H1 (cell line): Measurements from ENCODE around the gene MAGI1. TPM values are rescaled to one million over a fixed set of nuclear protein-coding genes. Genes with fewer than 3 reads are reported as not detected.
"Not testable (repeated sequence)": the region's sequence is repeated elsewhere in the genome, so short reads cannot be mapped to it uniquely, and the experiment has no call there.

ENCODE experiments used
- CTCF ChIA-PET: fragments of 300-600 bp; sonication (Branson Sonifier 250); formaldehyde crosslinking; loops from one replicate; lab custom pipeline; 2021; ENCODE audit not compliant: partially characterized antibody; lab: Charles Lee
- POLR2A ChIA-PET: fragments of 300-600 bp; sonication (Branson Sonifier 250); formaldehyde crosslinking; loops from one replicate; lab custom pipeline; 2021; ENCODE audit warnings: inconsistent platforms; ENCODE audit not compliant: partially characterized antibody; lab: Charles Lee
- DNase-seq, 2 experiments: peaks; one replicate each; pipeline versions ENCODE4 v3.0.0 to v3.0.0-alpha.2; 2010 to 2022; ENCODE audit warnings: low spot score in 2 of 2, low read depth in 1 of 2, mixed read lengths in 1 of 2
- FAIRE-seq: peaks from 2 replicates; lab custom pipeline; 2011; peaks lifted over from hg19 to GRCh38; lab: Jason Lieb, UNC
- H2AFZ ChIP-seq: 2 replicates; pipeline ENCODE4 v1.8.1; 2012; ENCODE audit warnings: low read length, inconsistent platforms
- H2AK5ac ChIP-seq: 2 replicates; pipeline ENCODE4 v1.6.1; 2013; ENCODE audit warnings: low read depth, low read length
- H2BK120ac ChIP-seq: replicated peaks from 2 replicates; pipeline ENCODE3; 2013; ENCODE audit warnings: low read depth, low read length, inconsistent platforms
- H2BK12ac ChIP-seq: 2 replicates; pipeline ENCODE4 v1.6.1; 2013; ENCODE audit warnings: low read depth, low read length
- H2BK15ac ChIP-seq: 2 replicates; pipeline ENCODE4 v1.6.1; 2013; ENCODE audit warnings: low read length
- H2BK20ac ChIP-seq: 2 replicates; pipeline ENCODE4 v1.6.1; 2013; ENCODE audit warnings: low read length
- H2BK5ac ChIP-seq: 2 replicates; pipeline ENCODE4 v1.6.1; 2013; ENCODE audit warnings: low read depth, low read length
- H3K14ac ChIP-seq: 2 replicates; pipeline ENCODE4 v1.6.1; 2013; ENCODE audit warnings: inconsistent platforms; ENCODE audit not compliant: insufficient read length
- H3K18ac ChIP-seq: 2 replicates; pipeline ENCODE4 v1.6.1; 2013; ENCODE audit warnings: low read length; ENCODE audit errors: extremely low read depth
- H3K23ac ChIP-seq: 2 replicates; pipeline ENCODE4 v1.6.1; 2013; ENCODE audit warnings: inconsistent platforms; ENCODE audit not compliant: insufficient read length
- H3K23me2 ChIP-seq: 2 replicates; pipeline ENCODE4 v1.6.1; 2013; ENCODE audit warnings: low read depth, low read length
- H3K27ac ChIP-seq: 2 replicates; pipeline ENCODE4 v1.6.1; 2011; ENCODE audit warnings: low read depth, low read length, inconsistent platforms
- H3K27me3 ChIP-seq, 4 experiments: replicated peaks in 1 of 4; 1 replicate in 1 of 4; 2 replicates in 3 of 4; pipeline versions ENCODE4 v1.6.1 to v1.8.1; 2011 to 2013; ENCODE audit warnings: low read length in 3 of 4, mild to moderate bottlenecking in 3 of 4, inconsistent platforms in 2 of 4, mixed read lengths in 2 of 4, moderate library complexity in 1 of 4; ENCODE audit not compliant: control insufficient read depth in 3 of 4, insufficient read depth in 3 of 4; ENCODE audit errors: extremely low read depth in 1 of 4
- H3K36me3 ChIP-seq, 4 experiments: 2 replicates each; pipeline versions ENCODE4 v1.6.1 to v1.8.1; 2011 to 2013; ENCODE audit warnings: mild to moderate bottlenecking in 4 of 4, low read length in 3 of 4, moderate library complexity in 2 of 4, control low read depth in 1 of 4, inconsistent platforms in 1 of 4; ENCODE audit not compliant: insufficient read depth in 4 of 4, control insufficient read depth in 2 of 4
- H3K4ac ChIP-seq: replicated peaks from 2 replicates; pipeline ENCODE3; 2013; ENCODE audit warnings: low read length, low read depth, mixed read lengths, inconsistent platforms; ENCODE audit not compliant: insufficient read length
- H3K4me1 ChIP-seq, 4 experiments: replicated peaks in 1 of 4; 1 replicate in 1 of 4; 2 replicates in 3 of 4; pipeline versions ENCODE4 v1.6.1 to v1.8.1; 2011 to 2013; ENCODE audit warnings: low read length in 3 of 4, inconsistent platforms in 2 of 4, mixed read lengths in 1 of 4; ENCODE audit not compliant: insufficient read depth in 4 of 4, control insufficient read depth in 3 of 4
- H3K4me2 ChIP-seq, 2 experiments: 2 replicates each; pipeline versions ENCODE4 v1.6.1 to v1.8.1; 2011 to 2013; ENCODE audit warnings: low read depth in 2 of 2, low read length in 2 of 2, control low read depth in 1 of 2, inconsistent platforms in 1 of 2, mild to moderate bottlenecking in 1 of 2; ENCODE audit not compliant: insufficient read depth in 1 of 2
- H3K4me3 ChIP-seq, 4 experiments: fragments of 200-600, 300-600 bp in 1 of 4; sonication (generic), shearing (Covaris generic), sonication (Bioruptor Twin) in 1 of 4; 2 replicates each; pipeline versions ENCODE4 v1.5.1 to v1.8.1; 2011 to 2016; ENCODE audit warnings: low read length in 4 of 4, low read depth in 3 of 4, control low read depth in 2 of 4, inconsistent platforms in 2 of 4, mild to moderate bottlenecking in 2 of 4, mixed read lengths in 1 of 4, moderate library complexity in 1 of 4; ENCODE audit not compliant: insufficient read depth in 2 of 4; ENCODE audit errors: extremely low read depth in 1 of 4
- H3K56ac ChIP-seq: replicated peaks from 2 replicates; pipeline ENCODE3; 2013; ENCODE audit warnings: low read depth, mild to moderate bottlenecking, mixed read lengths, low read length, inconsistent platforms; ENCODE audit not compliant: insufficient read length
- H3K79me1 ChIP-seq: 2 replicates; pipeline ENCODE4 v1.6.1; 2013; ENCODE audit warnings: low read depth, low read length, control low read depth
- H3K79me2 ChIP-seq, 2 experiments: 2 replicates each; pipeline versions ENCODE4 v1.6.1 to v1.8.1; 2012 to 2013; ENCODE audit warnings: low read length in 2 of 2, mild to moderate bottlenecking in 2 of 2, inconsistent platforms in 1 of 2; ENCODE audit not compliant: insufficient read depth in 2 of 2, control insufficient read depth in 1 of 2
- H3K9ac ChIP-seq, 4 experiments: replicated peaks in 1 of 4; 1 replicate in 1 of 4; 2 replicates in 3 of 4; pipeline versions ENCODE4 v1.6.1 to v1.8.1; 2011 to 2013; ENCODE audit warnings: low read depth in 3 of 4, low read length in 3 of 4, control low read depth in 2 of 4, mild to moderate bottlenecking in 2 of 4, moderate library complexity in 2 of 4, inconsistent platforms in 1 of 4; ENCODE audit errors: extremely low read depth in 1 of 4
- H3K9me3 ChIP-seq, 2 experiments: 2 replicates each; pipeline versions ENCODE4 v1.6.1 to v1.8.1; 2012 to 2013; ENCODE audit warnings: mild to moderate bottlenecking in 2 of 2, moderate library complexity in 2 of 2, control low read depth in 1 of 2, inconsistent platforms in 1 of 2, low read depth in 1 of 2, low read length in 1 of 2, mixed read lengths in 1 of 2; ENCODE audit not compliant: insufficient read depth in 2 of 2
- H4K20me1 ChIP-seq, 2 experiments: replicated peaks in 1 of 2; 2 replicates each; pipeline versions ENCODE3 to v1.8.1; 2011 to 2013; ENCODE audit warnings: inconsistent platforms in 2 of 2, low read length in 2 of 2, mild to moderate bottlenecking in 1 of 2; ENCODE audit not compliant: insufficient read depth in 2 of 2, control insufficient read depth in 1 of 2
- H4K5ac ChIP-seq: 2 replicates; pipeline ENCODE4 v1.6.1; 2013; ENCODE audit warnings: low read length, low read depth, mixed read lengths, inconsistent platforms; ENCODE audit not compliant: insufficient read length
- H4K8ac ChIP-seq: 2 replicates; pipeline ENCODE4 v1.8.0; 2013; ENCODE audit warnings: mild to moderate bottlenecking, moderate library complexity, low read length, inconsistent platforms; ENCODE audit not compliant: insufficient read depth; ENCODE audit errors: extremely low read depth
- H4K91ac ChIP-seq: replicated peaks from 2 replicates; pipeline ENCODE3; 2013; ENCODE audit warnings: low read length, mixed read lengths, inconsistent platforms; ENCODE audit not compliant: insufficient read length
- WGBS, 2 experiments: shearing (Covaris generic) in 1 of 2; methylation state at CpG; one replicate each; pipeline versions ENCODE4 v1.1.6 to v1.1.7; 2013 to 2015; ENCODE audit warnings: low lambda C conversion rate in 2 of 2, mixed read lengths in 2 of 2, inconsistent platforms in 1 of 2, low coverage in 1 of 2, missing lambda C conversion rate in 1 of 2; ENCODE audit not compliant: insufficient replicate concordance in 2 of 2, insufficient coverage in 1 of 2, insufficient read length in 1 of 2; ENCODE audit errors: extremely low coverage in 1 of 2, missing lambda C conversion rate in 1 of 2; 5-methylcytosine and 5-hydroxymethylcytosine counted together
- polyA plus RNA-seq, 7 experiments: library from polyadenylated mRNA; depleted of rRNA in 3 of 7; stranded (reverse) in 5 of 7; unstranded in 2 of 7; fragments of >200 nt in 5 of 7; fragments of 200-250 nt in 2 of 7; gene quantifications; 1 replicate in 5 of 7; 2 replicates in 1 of 7; 4 replicates in 1 of 7; pipeline versions ENCODE4 v1.2.1 to v1.2.3, GENCODE V29; 2011 to 2013; ENCODE audit warnings: missing spikeins in 2 of 7, mixed read lengths in 2 of 7
- total RNA-seq: library from RNA; stranded (reverse); fragmentation: NEBNext Ultra II Directional; extraction: Animal tissue kit (Norgen Biotek cat#: 25700); gene quantifications from 2 replicates; pipeline ENCODE4 v1.2.1, GENCODE V29; 2021

MAGI1 gene
- total and polyA plus RNA-seq, 2 of the 8 experiments (the other 6 are each of a cell fraction or from before 2014, with no cell fraction given): 19.8 to 78.0 TPM

- CTCF ChIA-PET: interaction anchor here (1.7 kb wide), 1 partner anchor 12 kb away, joined by 6 read pairs; no protein-coding TSS in a partner anchor
- POLR2A ChIA-PET: not testable (repeated sequence)
These were observed 319.1 kb downstream of the MAGI1 start for GRCh38 chr3:65719639-65720038.

More at GRCh38 chr3:65719639-65720038, 319.1 kb downstream of the MAGI1 start:
- not testable (repeated sequence) for H3K27me3 ChIP-seq, H3K56ac ChIP-seq, H4K5ac ChIP-seq, H2AK5ac ChIP-seq, H3K4me2 ChIP-seq, H3K18ac ChIP-seq, H4K20me1 ChIP-seq, H3K4me3 ChIP-seq, H4K91ac ChIP-seq, H3K36me3 ChIP-seq, H3K9ac ChIP-seq, DNase-seq, H2BK120ac ChIP-seq, H3K14ac ChIP-seq, H2BK15ac ChIP-seq, H2BK20ac ChIP-seq, H2BK5ac ChIP-seq, FAIRE-seq, H3K23ac ChIP-seq, H3K79me2 ChIP-seq, H3K4ac ChIP-seq, H2AFZ ChIP-seq, H2BK12ac ChIP-seq, H3K27ac ChIP-seq, H3K79me1 ChIP-seq, H4K8ac ChIP-seq, H3K9me3 ChIP-seq, H3K23me2 ChIP-seq
- H3K4me1 ChIP-seq: peaks cover 0 to 22% (median 14%) of the 10 kb centered on the region in 4 experiments; a peak in 5 of 7 replicates
- 97% methylated on average over 1 of the region's 1 CpG; no CpG with 5 or more reads in 1 of the 2 experiments for WGBS, 2 experiments
